Calu3 (cell line): ENCODE results near the gene DCHS1. TPM values are rescaled to one million over a fixed set of nuclear protein-coding genes. Genes with fewer than 3 reads are reported as not detected.
"Not testable (repeated sequence)": the region's sequence is repeated elsewhere in the genome, so short reads cannot be mapped to it uniquely, and the experiment has no call there.

Source experiments
- BruUV-seq: library from RNA; stranded (reverse); fragments of 400-500 nt; replicated peaks from 2 replicates; lab custom pipeline; 2021; lab: Mats Ljungman, UMichigan
- CTCF ChIA-PET: fragments of 300-600 bp; sonication (Branson Sonifier 250); formaldehyde crosslinking; loops from one replicate; lab custom pipeline; 2022; ENCODE audit warnings: antibody characterized with exemption; lab: Charles Lee
- DNase-seq: peaks from one replicate; pipeline ENCODE4 v3.0.0; 2022
- H3K27ac Mint-ChIP-seq: one replicate; pipeline ENCODE4 v1.8.0; 2022; ENCODE audit warnings: mixed read lengths; ENCODE audit not compliant: unreplicated experiment
- H3K27me3 Mint-ChIP-seq: one replicate; pipeline ENCODE4 v1.8.0; 2022; ENCODE audit warnings: mixed read lengths; ENCODE audit not compliant: unreplicated experiment
- H3K36me3 Mint-ChIP-seq: one replicate; pipeline ENCODE4 v1.8.0; 2022; ENCODE audit warnings: mild to moderate bottlenecking, moderate library complexity, mixed read lengths; ENCODE audit not compliant: insufficient read depth, unreplicated experiment
- H3K4me1 Mint-ChIP-seq: one replicate; pipeline ENCODE4 v1.8.0; 2022; ENCODE audit warnings: mild to moderate bottlenecking, low read depth, mixed read lengths; ENCODE audit not compliant: unreplicated experiment
- H3K4me3 Mint-ChIP-seq: one replicate; pipeline ENCODE4 v1.8.0; 2022; ENCODE audit warnings: mild to moderate bottlenecking, low read depth, moderate library complexity, mixed read lengths; ENCODE audit not compliant: unreplicated experiment
- H3K9me3 Mint-ChIP-seq: one replicate; pipeline ENCODE4 v1.8.0; 2022; ENCODE audit warnings: low read depth, mixed read lengths; ENCODE audit not compliant: unreplicated experiment
- intact Hi-C: fragments of 100-400 bp; cut with micrococcal nuclease; formaldehyde crosslinking; loops from one replicate; pipeline ENCODE4 v1.10.0; 2022; ENCODE audit not compliant: unreplicated experiment
- total RNA-seq: library from RNA; stranded (reverse); gene quantifications from 2 replicates; pipeline ENCODE4 v1.2.3, GENCODE V29; 2022
- TF ChIP-seq, protein P1 (sequence below): fragments of 200-600 bp; IDR thresholded peaks from one replicate; pipeline ENCODE4 v1.8.0; 2022; ENCODE audit warnings: antibody characterized with exemption; ENCODE audit not compliant: unreplicated experiment

Gene DCHS1
- total RNA-seq, 1 experiment from 2014 or later: 0.02 TPM

- peaks cover 57% of the 10 kb centered on the region for H3K27me3 Mint-ChIP-seq
- intact Hi-C loops: no loop called here
- no peak for DNase-seq
- no peak overlapping the region for H3K4me3 Mint-ChIP-seq
- no TSS peak for BruUV-seq
- no peaks in the 10 kb centered on the region for H3K36me3 Mint-ChIP-seq
- CTCF ChIA-PET: no interaction called here
- H3K27ac Mint-ChIP-seq: no peak overlapping the region
- no peaks in the 10 kb centered on the region for H3K9me3 Mint-ChIP-seq
- H3K4me1 Mint-ChIP-seq: no peaks in the 10 kb centered on the region
- TF ChIP-seq, protein P1, sequence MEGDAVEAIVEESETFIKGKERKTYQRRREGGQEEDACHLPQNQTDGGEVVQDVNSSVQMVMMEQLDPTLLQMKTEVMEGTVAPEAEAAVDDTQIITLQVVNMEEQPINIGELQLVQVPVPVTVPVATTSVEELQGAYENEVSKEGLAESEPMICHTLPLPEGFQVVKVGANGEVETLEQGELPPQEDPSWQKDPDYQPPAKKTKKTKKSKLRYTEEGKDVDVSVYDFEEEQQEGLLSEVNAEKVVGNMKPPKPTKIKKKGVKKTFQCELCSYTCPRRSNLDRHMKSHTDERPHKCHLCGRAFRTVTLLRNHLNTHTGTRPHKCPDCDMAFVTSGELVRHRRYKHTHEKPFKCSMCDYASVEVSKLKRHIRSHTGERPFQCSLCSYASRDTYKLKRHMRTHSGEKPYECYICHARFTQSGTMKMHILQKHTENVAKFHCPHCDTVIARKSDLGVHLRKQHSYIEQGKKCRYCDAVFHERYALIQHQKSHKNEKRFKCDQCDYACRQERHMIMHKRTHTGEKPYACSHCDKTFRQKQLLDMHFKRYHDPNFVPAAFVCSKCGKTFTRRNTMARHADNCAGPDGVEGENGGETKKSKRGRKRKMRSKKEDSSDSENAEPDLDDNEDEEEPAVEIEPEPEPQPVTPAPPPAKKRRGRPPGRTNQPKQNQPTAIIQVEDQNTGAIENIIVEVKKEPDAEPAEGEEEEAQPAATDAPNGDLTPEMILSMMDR: no peak
Observed at GRCh38 chr11:6695377-6695776, 39.8 kb upstream of the DCHS1 start.

DNA sequence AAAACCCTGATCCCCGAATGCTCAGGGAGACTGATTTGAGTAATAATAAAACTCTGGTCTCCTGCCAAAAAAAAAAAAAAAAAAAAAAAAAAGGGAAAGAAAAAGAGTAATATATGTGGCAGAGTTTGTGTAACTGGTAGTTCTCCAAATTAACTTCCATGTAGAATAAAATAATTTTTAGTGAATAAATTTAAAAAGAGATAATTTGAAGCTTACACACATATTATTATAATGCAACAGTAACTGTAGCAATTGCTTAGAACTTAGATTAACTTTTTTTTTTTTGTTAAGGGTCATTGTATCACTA is 38.6 kb upstream of the DCHS1 start:
- no peak for DNase-seq
- CTCF ChIA-PET: interaction anchor here (0.6 to 0.7 kb wide), 2 partner anchors 232 to 315 kb away, joined by 3 to 7 read pairs; no protein-coding TSS in a partner anchor
- TF ChIP-seq, protein P1: no peak
- no TSS peak for BruUV-seq
- no peak overlapping the region for H3K4me3 Mint-ChIP-seq
- no peaks in the 10 kb centered on the region for H3K9me3 Mint-ChIP-seq
- H3K36me3 Mint-ChIP-seq: no peaks in the 10 kb centered on the region
- intact Hi-C loops: no loop called here
- no peak overlapping the region for H3K27ac Mint-ChIP-seq
- peaks cover 54% of the 10 kb centered on the region for H3K27me3 Mint-ChIP-seq
- no peaks in the 10 kb centered on the region for H3K4me1 Mint-ChIP-seq

DNA sequence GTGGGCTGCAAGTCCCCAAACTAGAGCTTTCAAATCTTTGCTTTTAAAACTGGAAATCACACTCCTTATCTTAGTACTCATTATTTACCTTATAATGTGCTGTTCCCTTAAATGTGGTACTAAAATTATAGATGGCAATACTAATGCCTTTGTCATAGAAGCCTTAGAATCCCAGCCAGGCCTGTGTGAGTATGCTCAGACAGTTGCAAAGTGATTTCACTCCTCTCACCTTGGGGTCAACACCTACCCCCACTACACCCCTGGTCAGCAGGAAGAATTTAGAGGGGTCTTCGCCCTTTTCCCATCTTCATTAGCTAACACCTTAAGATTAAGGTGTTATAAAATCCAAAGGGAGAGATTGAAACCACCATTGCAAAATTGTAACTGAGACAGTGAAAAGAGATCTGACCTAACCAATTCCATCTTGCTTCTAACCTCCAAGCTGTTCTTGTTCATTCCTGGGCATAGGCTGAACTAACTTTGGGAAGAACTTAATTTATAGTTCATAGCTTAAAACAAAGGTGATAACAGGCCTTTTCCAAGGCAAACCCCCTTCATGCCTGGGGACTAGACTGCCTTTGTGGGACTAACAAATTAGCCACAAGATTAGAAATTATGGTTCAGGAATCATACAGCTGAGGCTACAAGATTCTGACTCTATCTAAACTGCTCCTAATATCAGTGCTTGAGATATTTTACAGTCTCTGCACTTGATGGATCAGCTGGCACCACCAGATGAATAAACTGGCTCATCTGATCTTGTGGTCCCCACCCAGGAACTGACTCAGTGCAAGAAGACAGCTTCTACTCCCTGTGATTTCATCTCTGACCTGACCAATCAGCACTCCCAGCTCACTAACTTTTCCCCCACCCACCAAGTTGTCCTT is 38.0 kb upstream of the DCHS1 start:
- no peak overlapping the region for H3K4me3 Mint-ChIP-seq
- H3K4me1 Mint-ChIP-seq: no peaks in the 10 kb centered on the region
- CTCF ChIA-PET: interaction anchor here (0.6 to 0.7 kb wide), 2 partner anchors 232 to 314 kb away, joined by 3 to 7 read pairs; no protein-coding TSS in a partner anchor
- H3K9me3 Mint-ChIP-seq: no peaks in the 10 kb centered on the region
- peaks cover 54% of the 10 kb centered on the region for H3K27me3 Mint-ChIP-seq
- intact Hi-C loops: no loop called here
- no TSS peak for BruUV-seq
- H3K27ac Mint-ChIP-seq: no peak overlapping the region
- TF ChIP-seq, protein P1: no peak
- DNase-seq: no peak
- no peaks in the 10 kb centered on the region for H3K36me3 Mint-ChIP-seq

DNA sequence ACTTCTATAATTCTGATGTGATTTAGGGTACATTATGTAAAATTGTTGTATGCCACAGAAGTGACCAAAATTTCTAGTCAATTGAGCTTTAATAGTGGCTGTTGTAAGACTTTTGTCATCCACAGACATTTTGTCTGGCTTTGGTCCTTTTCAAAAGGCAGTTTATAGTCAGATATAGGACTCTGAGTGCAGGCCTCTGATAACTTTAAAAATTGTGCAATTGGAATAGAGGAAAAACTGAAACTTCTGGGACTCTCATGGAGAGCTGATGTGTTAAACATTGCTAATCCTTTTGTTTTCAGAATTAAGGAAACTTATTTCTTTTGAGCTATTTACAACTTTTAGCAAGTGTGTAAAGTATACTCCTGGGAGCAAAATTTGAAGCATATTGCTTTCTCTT is 36.5 kb upstream of the DCHS1 start:
- BruUV-seq: no TSS peak
- Mint-ChIP-seq H3K4me1 (no peaks in the 10 kb centered on the region), H3K9me3 (no peaks in the 10 kb centered on the region), H3K36me3 (no peaks in the 10 kb centered on the region), H3K4me3 (no peak overlapping the region), H3K27me3 (peaks cover 55% of the 10 kb centered on the region), H3K27ac (no peak overlapping the region)
- intact Hi-C loops: no loop called here
- DNase-seq: no peak
- CTCF ChIA-PET: no interaction called here
- TF ChIP-seq, protein P1: no peak

- CTCF ChIA-PET: interaction anchor here (0.6 kb wide), 1 partner anchor 114 kb away, joined by 3 read pairs; no protein-coding TSS in a partner anchor
- H3K36me3 Mint-ChIP-seq, H3K27ac Mint-ChIP-seq, H3K4me3 Mint-ChIP-seq, H3K9me3 Mint-ChIP-seq, H3K4me1 Mint-ChIP-seq, DNase-seq, intact Hi-C loops, BruUV-seq: not testable (repeated sequence)
- peaks cover 58% of the 10 kb centered on the region for H3K27me3 Mint-ChIP-seq
Observed at GRCh38 chr11:6690431-6691132, 35.0 kb upstream of the DCHS1 start.
